ENCODE measurements around the gene OGFOD3.
A peak's percentile ranks its signal among the peaks of the same experiment; 100 is the strongest.

The OGFOD3 gene

DNA sequence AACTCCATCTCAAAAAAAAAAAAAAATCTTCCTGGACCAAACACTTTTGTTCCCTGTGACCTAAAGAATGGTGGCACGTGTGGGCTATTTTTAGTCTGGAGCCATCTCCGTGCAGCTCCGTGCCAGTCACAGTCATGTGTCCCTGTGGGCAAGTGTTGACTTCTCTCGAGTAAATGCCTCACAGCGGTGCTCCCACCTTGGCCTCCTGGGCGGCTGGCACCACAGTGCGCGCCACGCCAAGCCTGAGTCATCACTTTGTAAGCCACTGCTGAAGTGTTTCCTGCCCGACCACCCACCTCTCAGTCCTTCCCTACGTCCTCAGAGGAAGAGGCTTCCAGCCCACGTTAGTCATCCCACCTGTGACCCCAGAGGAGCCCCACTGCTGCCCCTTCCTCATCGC, 11.1 kb downstream of the OGFOD3 start:
- DNase-seq: no peak
- H3K27ac Mint-ChIP-seq: peak overlapping the region; percentile 34 to 61
- ATAC-seq: no peak
- H3K9me3 Mint-ChIP-seq: no peaks in the 10 kb centered on the region
- H3K4me3 Mint-ChIP-seq: peak overlapping the region in 1 of 2 donors; percentile 26
- peaks cover 15% of the 10 kb centered on the region for H3K4me1 Mint-ChIP-seq
- no peaks in the 10 kb centered on the region for H3K27me3 Mint-ChIP-seq

DNA sequence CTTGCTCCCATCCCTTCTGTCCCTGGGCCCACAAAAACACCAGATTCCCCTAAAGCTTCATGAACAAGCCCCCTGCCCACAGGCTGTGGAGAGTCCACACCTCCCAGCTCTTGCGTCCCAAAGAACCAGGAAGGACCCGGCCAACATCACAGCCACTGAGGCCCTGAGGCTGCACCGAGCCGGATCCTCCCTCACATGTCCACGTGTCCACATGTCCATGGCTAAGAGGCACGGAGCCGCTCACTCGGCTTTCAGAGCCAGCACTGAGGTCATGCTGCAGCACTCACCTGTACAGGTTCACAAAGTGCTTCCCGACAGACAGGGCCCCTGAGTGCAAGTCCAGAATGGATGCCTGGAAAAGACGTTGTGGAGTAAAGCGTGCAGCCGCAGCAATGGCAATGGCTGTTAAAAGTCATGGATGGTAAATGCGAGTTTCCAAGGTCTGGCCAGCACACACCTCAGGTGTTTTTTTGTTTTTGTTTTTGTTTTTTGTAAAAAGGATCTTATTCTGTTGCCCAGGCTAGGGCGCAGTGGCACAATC, 12.2 kb downstream of the OGFOD3 start:
- ATAC-seq: no peak
- no peak overlapping the region for H3K27ac Mint-ChIP-seq
- peaks cover 24% of the 10 kb centered on the region for H3K4me1 Mint-ChIP-seq
- H3K27me3 Mint-ChIP-seq: no peaks in the 10 kb centered on the region
- no peak for DNase-seq
- H3K9me3 Mint-ChIP-seq: no peaks in the 10 kb centered on the region
- H3K4me3 Mint-ChIP-seq: no peak overlapping the region

- Mint-ChIP-seq H3K4me3 (no peak overlapping the region), H3K27ac (peak overlapping the region in 1 of 2 donors; percentile 14), H3K4me1 (peaks cover 36% of the 10 kb centered on the region), H3K9me3 (no peaks in the 10 kb centered on the region), H3K27me3 (no peaks in the 10 kb centered on the region)
- ATAC-seq (no peak), DNase-seq (no peak)
Observed at GRCh38 chr17:82405051-82405450, 13.3 kb downstream of the OGFOD3 start.

DNA sequence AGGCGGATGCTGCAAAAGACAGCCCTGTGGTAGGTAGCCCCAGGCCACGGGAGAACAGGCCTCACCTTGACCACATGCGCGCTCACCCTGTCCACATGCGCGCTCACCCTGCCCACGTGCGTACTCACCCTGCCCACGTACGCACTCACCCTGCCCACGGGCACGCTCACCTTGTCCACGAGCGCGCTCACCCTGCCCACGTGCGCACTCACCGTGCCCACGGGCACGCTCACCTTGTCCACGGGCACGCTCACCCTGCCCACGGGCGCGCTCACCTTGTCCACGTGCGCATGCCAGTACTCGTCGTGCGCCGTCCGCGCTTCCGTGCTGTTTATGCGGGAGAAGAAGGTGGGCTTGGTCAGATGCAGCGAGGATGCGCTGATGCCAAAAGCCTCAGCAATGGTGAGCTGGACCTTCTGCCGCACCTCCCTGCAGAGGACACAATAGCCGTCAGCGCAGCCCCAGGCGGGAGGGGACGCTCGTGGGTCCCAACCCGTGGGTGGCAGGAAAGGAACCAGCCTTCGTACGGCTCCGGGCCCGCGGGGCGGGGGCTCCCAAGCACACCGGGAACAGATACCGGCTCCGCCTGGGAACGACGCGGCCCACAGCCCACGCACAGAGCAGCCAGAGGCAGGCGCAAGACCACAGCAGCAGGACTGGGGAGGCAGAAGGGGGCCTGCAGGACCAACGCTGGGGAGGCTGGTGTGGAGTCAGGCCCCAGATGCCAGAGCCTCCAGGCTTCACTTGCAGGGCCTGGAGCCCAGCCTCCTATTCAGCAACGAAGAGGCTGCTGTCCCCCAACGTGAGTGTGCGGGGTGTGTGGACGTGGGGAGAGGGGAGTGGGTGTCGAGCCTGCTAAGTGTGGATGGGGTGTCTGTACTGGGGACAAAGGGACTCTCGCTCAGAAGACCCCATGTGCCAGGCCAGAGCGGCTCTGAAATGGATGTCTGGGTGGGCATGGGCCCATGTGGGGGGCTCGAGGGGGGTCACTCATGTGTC, 14.4 kb downstream of the OGFOD3 start:
- DNase-seq (no peak), ATAC-seq (peak; percentile 20)
- Mint-ChIP-seq H3K27me3 (no peaks in the 10 kb centered on the region), H3K4me3 (no peak overlapping the region), H3K4me1 (peaks cover 36% of the 10 kb centered on the region), H3K9me3 (no peaks in the 10 kb centered on the region), H3K27ac (no peak overlapping the region)

- DNase-seq (no peak), ATAC-seq (no peak)
- H3K9me3 Mint-ChIP-seq: no peaks in the 10 kb centered on the region
- peaks cover 35% of the 10 kb centered on the region for H3K4me1 Mint-ChIP-seq
- no peaks in the 10 kb centered on the region for H3K27me3 Mint-ChIP-seq
- H3K4me3 Mint-ChIP-seq: no peak overlapping the region
- H3K27ac Mint-ChIP-seq: no peak overlapping the region
Observed at GRCh38 chr17:82402865-82403264, 15.5 kb downstream of the OGFOD3 start.

GRCh38 chr17:82400830-82401229, 17.6 kb downstream of the OGFOD3 start:
- Mint-ChIP-seq H3K27me3 (no peaks in the 10 kb centered on the region), H3K4me1 (peaks cover 26% of the 10 kb centered on the region), H3K9me3 (no peaks in the 10 kb centered on the region), H3K4me3 (peak overlapping the region; percentile 81 to 88), H3K27ac (peak overlapping the region; percentile 66 to 81)
- ATAC-seq: peak; percentile 81
- DNase-seq: peak; percentile 40 to 51

DNA sequence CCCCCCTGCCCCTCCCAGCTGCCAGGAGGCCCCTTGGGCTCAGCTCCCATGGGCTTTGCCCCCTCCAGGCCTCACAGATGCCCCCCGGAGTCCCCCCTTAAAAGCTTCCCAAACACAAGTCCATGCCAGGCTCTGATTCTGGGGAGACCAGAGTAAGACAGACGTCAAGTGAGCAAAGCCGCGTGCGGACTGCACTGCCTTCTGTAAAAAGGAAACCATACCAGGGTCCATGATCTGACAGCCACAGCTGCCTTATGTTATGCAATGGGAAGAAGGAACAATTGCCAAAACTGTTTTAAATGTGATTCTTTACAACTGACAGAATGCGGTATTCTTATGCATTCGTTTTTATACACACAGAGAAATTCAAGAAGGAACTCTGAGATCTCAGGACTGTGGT, 18.2 kb downstream of the OGFOD3 start:
- H3K9me3 Mint-ChIP-seq: no peaks in the 10 kb centered on the region
- peaks cover 26% of the 10 kb centered on the region for H3K4me1 Mint-ChIP-seq
- no peak overlapping the region for H3K4me3 Mint-ChIP-seq
- H3K27me3 Mint-ChIP-seq: no peaks in the 10 kb centered on the region
- ATAC-seq (no peak), DNase-seq (no peak)
- H3K27ac Mint-ChIP-seq: no peak overlapping the region

GRCh38 chr17:82399601-82400101, 18.7 kb downstream of the OGFOD3 start:
- no peak for ATAC-seq
- Mint-ChIP-seq H3K9me3 (no peaks in the 10 kb centered on the region), H3K4me3 (no peak overlapping the region), H3K27ac (no peak overlapping the region), H3K27me3 (no peaks in the 10 kb centered on the region), H3K4me1 (peaks cover 26% of the 10 kb centered on the region)
- no peak for DNase-seq

GRCh38 chr17:82399041-82399441, 19.3 kb downstream of the OGFOD3 start:
- no peak overlapping the region for H3K27ac Mint-ChIP-seq
- ATAC-seq (no peak), DNase-seq (no peak)
- H3K4me1 Mint-ChIP-seq: peaks cover 26% of the 10 kb centered on the region
- H3K27me3 Mint-ChIP-seq: no peaks in the 10 kb centered on the region
- no peaks in the 10 kb centered on the region for H3K9me3 Mint-ChIP-seq
- H3K4me3 Mint-ChIP-seq: no peak overlapping the region

GRCh38 chr17:82397449-82398335, 20.7 kb downstream of the OGFOD3 start:
- H3K9me3 Mint-ChIP-seq: no peaks in the 10 kb centered on the region
- peaks cover 22% of the 10 kb centered on the region for H3K4me1 Mint-ChIP-seq
- no peak overlapping the region for H3K4me3 Mint-ChIP-seq
- no peak overlapping the region for H3K27ac Mint-ChIP-seq
- ATAC-seq (peak; percentile 5), DNase-seq (no peak)
- no peaks in the 10 kb centered on the region for H3K27me3 Mint-ChIP-seq

- peaks cover 18% of the 10 kb centered on the region for H3K4me1 Mint-ChIP-seq
- no peaks in the 10 kb centered on the region for H3K27me3 Mint-ChIP-seq
- H3K4me3 Mint-ChIP-seq: no peak overlapping the region
- DNase-seq (no peak), ATAC-seq (peak; percentile 60)
- H3K9me3 Mint-ChIP-seq: no peaks in the 10 kb centered on the region
- no peak overlapping the region for H3K27ac Mint-ChIP-seq
Observed at GRCh38 chr17:82396601-82397435, 21.6 kb downstream of the OGFOD3 start.

DNA sequence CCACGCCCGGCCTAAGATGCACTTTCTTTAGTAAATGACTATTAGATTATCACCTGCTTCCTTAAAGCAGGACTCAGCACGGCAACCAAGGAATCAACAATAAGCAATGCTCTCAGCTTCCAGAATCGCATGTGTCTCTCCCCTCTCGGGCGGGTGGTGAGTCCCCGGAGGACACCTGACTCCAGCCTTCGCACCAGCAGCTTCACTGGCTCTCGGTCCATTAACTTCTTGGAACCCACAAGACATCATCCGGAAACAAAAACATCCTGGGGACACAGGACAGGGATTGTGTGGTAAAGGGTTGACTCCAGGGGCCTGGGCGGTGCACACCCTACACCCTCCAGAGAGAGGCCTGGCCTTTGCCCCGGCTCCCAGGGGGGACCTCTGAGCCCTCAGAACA, 24.1 kb downstream of the OGFOD3 start:
- no peaks in the 10 kb centered on the region for H3K9me3 Mint-ChIP-seq
- DNase-seq: no peak
- H3K27me3 Mint-ChIP-seq: no peaks in the 10 kb centered on the region
- no peak for ATAC-seq
- H3K27ac Mint-ChIP-seq: peak overlapping the region in 1 of 2 donors; percentile 22
- no peaks in the 10 kb centered on the region for H3K4me1 Mint-ChIP-seq
- H3K4me3 Mint-ChIP-seq: no peak overlapping the region

- Mint-ChIP-seq H3K9me3 (no peaks in the 10 kb centered on the region), H3K27me3 (peaks cover 2% of the 10 kb centered on the region), H3K27ac (peak overlapping the region; percentile 19 to 49), H3K4me3 (no peak overlapping the region), H3K4me1 (no peaks in the 10 kb centered on the region)
- no peak for ATAC-seq
- no peak for DNase-seq
Observed at GRCh38 chr17:82392941-82393340, 25.4 kb downstream of the OGFOD3 start.

GRCh38 chr17:82392209-82392920, 26.0 kb downstream of the OGFOD3 start:
- ATAC-seq (no peak), DNase-seq (no peak)
- Mint-ChIP-seq H3K4me3 (no peak overlapping the region), H3K9me3 (no peaks in the 10 kb centered on the region), H3K4me1 (no peaks in the 10 kb centered on the region), H3K27me3 (peaks cover 7% of the 10 kb centered on the region), H3K27ac (peak overlapping the region in 1 of 2 donors; percentile 49)

All from stimulated activated naive CD8-positive, alpha-beta T cell treated with anti-CD3 and anti-CD28 coated beads, Interleukin-15, amount 100 ng/mL, for 72 hours (primary cell).